HEK293 (cell line): ENCODE measurements around the gene NUP210.
A peak's percentile ranks its signal among the peaks of the same experiment; 100 is the strongest.

Experiments
- CTCF ChIA-PET: fragments of 350-600 bp; formaldehyde crosslinking; extraction: SDS; loops from one replicate; lab custom pipeline; 2021; ENCODE audit warnings: antibody characterized with exemption; lab: Yijun Ruan, JAX
- POLR2A ChIA-PET: fragments of 300-600 bp; formaldehyde crosslinking; extraction: SDS; loops from one replicate; lab custom pipeline; 2020; ENCODE audit warnings: antibody characterized with exemption, inconsistent platforms; lab: Yijun Ruan, JAX
- H3K27ac ChIP-seq: fragments of 200-500 bp; sonication (Bioruptor generic); 2 replicates; pipeline ENCODE4 v1.5.1; 2014; ENCODE audit warnings: low read depth, low read length, control low read depth, inconsistent platforms; ENCODE audit errors: extremely low read depth
- H3K36me3 ChIP-seq, 2 experiments: fragments of 200-500 bp in 1 of 2; sonication (Bioruptor generic) in 1 of 2; 1 replicate in 1 of 2; 2 replicates in 1 of 2; pipeline ENCODE4 v1.5.1; 2014 to 2017; ENCODE audit warnings: inconsistent platforms in 2 of 2, low read length in 2 of 2; ENCODE audit not compliant: control insufficient read depth in 2 of 2, insufficient read depth in 1 of 2
- H3K4me1 ChIP-seq: fragments of 200-500 bp; sonication (Bioruptor generic); 2 replicates; pipeline ENCODE4 v1.5.1; 2014; ENCODE audit warnings: mild to moderate bottlenecking, low read length, inconsistent platforms; ENCODE audit not compliant: control insufficient read depth, insufficient read depth
- H3K4me3 ChIP-seq: 2 replicates; pipeline ENCODE4 v1.5.1; 2011; ENCODE audit warnings: low read depth, mild to moderate bottlenecking, control low read depth, low read length, moderate library complexity
- H3K9me3 ChIP-seq: fragments of 200-500 bp; sonication (Bioruptor generic); 2 replicates; pipeline ENCODE4 v1.5.1; 2014; ENCODE audit warnings: low read depth, low read length, inconsistent platforms; ENCODE audit not compliant: control insufficient read depth, insufficient read depth
- EGR2 ChIP-seq: fragments of 450-650 bp; formaldehyde crosslinking; IDR thresholded peaks from 2 replicates; pipeline ENCODE4 v1.5.1; 2016; ENCODE audit warnings: low read depth, missing biosample characterization, missing genetic modification characterization
- HIC1 ChIP-seq: fragments of 450-650 bp; formaldehyde crosslinking; IDR thresholded peaks from 2 replicates; pipeline ENCODE4 v1.5.1; 2016; ENCODE audit warnings: missing biosample characterization, missing genetic modification characterization
- HOXD13 ChIP-seq: sonication (generic); formaldehyde crosslinking; IDR thresholded peaks from 2 replicates; pipeline ENCODE4 v1.8.0; 2022; ENCODE audit warnings: missing genetic modification reagents, borderline replicate concordance
- IKZF3 ChIP-seq: fragments of 450-650 bp; IDR thresholded peaks from 2 replicates; pipeline ENCODE4 v1.5.0; 2018; ENCODE audit warnings: missing biosample characterization, mild to moderate bottlenecking, missing genetic modification characterization, moderate library complexity
- KLF1 ChIP-seq: fragments of 450-650 bp; formaldehyde crosslinking; IDR thresholded peaks from 2 replicates; pipeline ENCODE4 v1.5.1; 2016; ENCODE audit warnings: missing biosample characterization, missing genetic modification characterization
- KLF7 ChIP-seq: fragments of 450-650 bp; formaldehyde crosslinking; IDR thresholded peaks from 2 replicates; pipeline ENCODE4 v1.5.1; 2016; ENCODE audit warnings: missing biosample characterization, missing genetic modification characterization, borderline replicate concordance
- KLF8 ChIP-seq: fragments of 450-650 bp; formaldehyde crosslinking; IDR thresholded peaks from 2 replicates; pipeline ENCODE4 v1.5.1; 2016; ENCODE audit warnings: missing biosample characterization, missing genetic modification characterization
- SP2 ChIP-seq: fragments of 450-650 bp; formaldehyde crosslinking; IDR thresholded peaks from 2 replicates; pipeline ENCODE4 v1.5.1; 2016; ENCODE audit warnings: missing biosample characterization, missing genetic modification characterization
- SP3 ChIP-seq: fragments of 450-650 bp; formaldehyde crosslinking; IDR thresholded peaks from 2 replicates; pipeline ENCODE4 v1.5.1; 2016; ENCODE audit warnings: missing biosample characterization, missing genetic modification characterization
- ZBTB17 ChIP-seq: fragments of 450-650 bp; formaldehyde crosslinking; IDR thresholded peaks from 2 replicates; pipeline ENCODE4 v1.5.1; 2016; ENCODE audit warnings: missing biosample characterization, missing genetic modification characterization
- ZFHX2 ChIP-seq: fragments of 450-650 bp; formaldehyde crosslinking; conservative IDR thresholded peaks from 2 replicates; pipeline ENCODE4 v1.5.1; 2016; ENCODE audit warnings: missing biosample characterization, missing genetic modification characterization
- ZFP69B ChIP-seq: fragments of 450-650 bp; formaldehyde crosslinking; IDR thresholded peaks from 2 replicates; pipeline ENCODE4 v1.5.1; 2016; ENCODE audit warnings: missing biosample characterization, missing genetic modification characterization
- ZIC2 ChIP-seq: fragments of 450-650 bp; formaldehyde crosslinking; IDR thresholded peaks from 2 replicates; pipeline ENCODE4 v1.5.1; 2016; ENCODE audit warnings: missing biosample characterization, missing genetic modification characterization
- ZNF112 ChIP-seq: fragments of 450-650 bp; formaldehyde crosslinking; IDR thresholded peaks from 2 replicates; pipeline ENCODE4 v1.5.0; 2017; ENCODE audit warnings: missing biosample characterization, missing genetic modification characterization
- ZNF16 ChIP-seq: fragments of 450-650 bp; formaldehyde crosslinking; IDR thresholded peaks from 2 replicates; pipeline ENCODE4 v1.5.1; 2016; ENCODE audit warnings: low read depth, missing biosample characterization, missing genetic modification characterization
- ZNF214 ChIP-seq: fragments of 450-650 bp; formaldehyde crosslinking; IDR thresholded peaks from 2 replicates; pipeline ENCODE4 v1.5.1; 2017; ENCODE audit warnings: missing biosample characterization, mild to moderate bottlenecking, missing genetic modification characterization, borderline replicate concordance
- ZNF239 ChIP-seq: fragments of 450-650 bp; formaldehyde crosslinking; IDR thresholded peaks from 2 replicates; pipeline ENCODE4 v1.5.1; 2016; ENCODE audit warnings: missing biosample characterization, missing genetic modification characterization
- ZNF274 ChIP-seq, 2 experiments: fragments of 200-500 bp in 1 of 2; fragments of 450-650 bp in 1 of 2; sonication (Bioruptor generic) in 1 of 2; formaldehyde crosslinking in 1 of 2; IDR thresholded peaks; 2 replicates each; pipeline versions ENCODE4 v1.5.1 to v1.6.1; 2014 to 2016; ENCODE audit warnings: borderline replicate concordance in 1 of 2, inconsistent platforms in 1 of 2, low read length in 1 of 2, missing biosample characterization in 1 of 2, missing genetic modification characterization in 1 of 2
- ZNF335 ChIP-seq: fragments of 450-650 bp; formaldehyde crosslinking; conservative IDR thresholded peaks from 2 replicates; pipeline ENCODE4 v1.5.1; 2016; ENCODE audit warnings: missing biosample characterization, missing genetic modification characterization
- ZNF341 ChIP-seq: fragments of 450-650 bp; formaldehyde crosslinking; IDR thresholded peaks from 2 replicates; pipeline ENCODE4; 2016; ENCODE audit warnings: low read depth, missing biosample characterization, missing genetic modification characterization
- ZNF391 ChIP-seq: fragments of 450-650 bp; formaldehyde crosslinking; IDR thresholded peaks from 2 replicates; pipeline ENCODE4 v1.5.1; 2016; ENCODE audit warnings: low read depth, missing biosample characterization, missing genetic modification characterization, borderline replicate concordance
- ZNF404 ChIP-seq: fragments of 450-650 bp; formaldehyde crosslinking; IDR thresholded peaks from 2 replicates; pipeline ENCODE4 v1.5.1; 2017; ENCODE audit warnings: missing biosample characterization, missing genetic modification characterization
- ZNF423 ChIP-seq: fragments of 450-650 bp; formaldehyde crosslinking; IDR thresholded peaks from 2 replicates; pipeline ENCODE4 v1.5.1; 2016; ENCODE audit warnings: missing biosample characterization, missing genetic modification characterization
- ZNF658 ChIP-seq: fragments of 450-650 bp; formaldehyde crosslinking; IDR thresholded peaks from 2 replicates; pipeline ENCODE4; 2016; ENCODE audit warnings: missing biosample characterization, missing genetic modification characterization
- ZNF692 ChIP-seq: fragments of 450-650 bp; formaldehyde crosslinking; IDR thresholded peaks from 2 replicates; pipeline ENCODE4 v1.5.1; 2016; ENCODE audit warnings: missing biosample characterization, missing genetic modification characterization

Gene NUP210

GRCh38 chr3:13281507-13282357, 138.4 kb downstream of the NUP210 start (continued):
- no peak for TF ChIP-seq ZNF274 (IDR thresholded peaks at IDR 0.05; ENCODE audit: low read length)
- no peak for TF ChIP-seq ZNF274 (tag by site-specific recombination; IDR thresholded peaks at IDR 0.05; ENCODE audit: borderline replicate concordance)
- no peak for TF ChIP-seq ZNF391 (tag by site-specific recombination)
- peak; percentile 45; the same call in 1 of the 2 replicates for TF ChIP-seq KLF8 (tag by site-specific recombination)
- no peak for TF ChIP-seq ZNF16 (tag by site-specific recombination)
- peak; percentile 53 for TF ChIP-seq ZNF423 (tag by site-specific recombination)
- peak; percentile 79 for TF ChIP-seq ZFP69B (tag by site-specific recombination)
- no peak for TF ChIP-seq HOXD13 (CRISPR knock-in tag)
- peak; percentile 66 for TF ChIP-seq ZIC2 (tag by site-specific recombination)
- peak; percentile 68 for TF ChIP-seq SP3
- 0 out of 2 replicates have a peak, but pooled peaks have one; percentile 4 for TF ChIP-seq ZFHX2 (tag by site-specific recombination)
- TF ChIP-seq ZNF112 (tag by site-specific recombination): no peak
- TF ChIP-seq SP2 (tag by site-specific recombination): peak; percentile 56
- 0 out of 2 replicates have a peak, but pooled peaks have one; percentile 30 for TF ChIP-seq HIC1 (tag by site-specific recombination)
- TF ChIP-seq ZNF335 (tag by site-specific recombination): peak; percentile 49
- TF ChIP-seq, all 188 proteins: peak for 20

- TF ChIP-seq ZNF239 (tag by site-specific recombination): no peak
- TF ChIP-seq ZFP69B (tag by site-specific recombination): peak; percentile 95
- peak; percentile 91 for TF ChIP-seq ZFHX2 (tag by site-specific recombination)
- TF ChIP-seq ZNF404 (tag by site-specific recombination): no peak
- TF ChIP-seq ZBTB17: 0 out of 2 replicates have a peak, but pooled peaks have one; percentile 42
- peak; percentile 81 for TF ChIP-seq EGR2 (tag by site-specific recombination)
- TF ChIP-seq IKZF3 (tag by site-specific recombination): 0 out of 2 replicates have a peak, but pooled peaks have one; percentile 21
- no peak for TF ChIP-seq ZNF214 (tag by site-specific recombination)
- no peak for TF ChIP-seq ZNF658 (tag by site-specific recombination)
- TF ChIP-seq KLF1 (tag by site-specific recombination): no peak
- no peak for TF ChIP-seq KLF7 (tag by site-specific recombination)
- peak; percentile 95 for TF ChIP-seq ZNF692 (tag by site-specific recombination)
- TF ChIP-seq ZNF341 (tag by site-specific recombination): 0 out of 2 replicates have a peak, but pooled peaks have one; percentile 49
- ChIA-PET POLR2A (interaction anchor here (0.6 kb wide), 1 partner anchor 205 kb away, joined by 6 read pairs; no protein-coding TSS in a partner anchor), CTCF (interaction anchor here (0.6 to 1.0 kb wide), 3 partner anchors 13 to 188 kb away, joined by 3 to 5 read pairs (median 5); no protein-coding TSS in a partner anchor)
- Histone ChIP-seq H3K9me3 (no peaks in the 10 kb centered on the region), H3K4me1 (peaks cover 10% of the 10 kb centered on the region), H3K4me3 (no peak overlapping the region), H3K27ac (no peak overlapping the region), H3K36me3 (no peaks in the 10 kb centered on the region)
Observed at GRCh38 chr3:13280811-13281506, 139.2 kb downstream of the NUP210 start.
